ENCODE measurements around the gene PHACTR3. TPM values are rescaled to one million over a fixed set of nuclear protein-coding genes. Genes with fewer than 3 reads are reported as not detected.

PHACTR3 gene
- total RNA-seq, 2 experiments from 2014 or later: not detected

DNA sequence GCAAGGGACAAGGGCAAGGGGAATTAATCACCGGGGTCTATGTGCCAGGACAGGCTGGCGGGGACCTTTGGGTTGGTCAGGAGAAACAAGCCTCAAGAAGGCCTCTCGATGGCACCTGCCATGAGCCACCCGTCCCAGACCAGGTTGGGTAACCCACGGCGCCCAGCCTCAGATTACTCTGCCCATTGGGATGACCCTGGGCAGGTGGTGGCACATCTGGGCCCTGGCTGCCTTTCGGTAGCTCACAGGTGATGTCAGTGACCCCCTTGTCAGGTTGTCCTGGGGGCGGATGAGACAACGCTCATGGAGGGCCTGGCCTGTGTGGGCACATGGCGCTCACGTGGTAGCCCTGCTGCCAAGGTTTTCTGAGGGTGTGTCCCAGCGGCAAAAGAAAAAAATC, 176.9 kb downstream of the PHACTR3 start:
- no peak overlapping the region for H3K4me3 Mint-ChIP-seq
- H3K9me3 Mint-ChIP-seq: no peaks in the 10 kb centered on the region
- DNase-seq: no peak
- H3K4me1 Mint-ChIP-seq: no peaks in the 10 kb centered on the region
- no peaks in the 10 kb centered on the region for H3K36me3 Mint-ChIP-seq (ENCODE audit: low read depth)
- no peak overlapping the region for H3K27ac Mint-ChIP-seq
- H3K27me3 Mint-ChIP-seq: no peaks in the 10 kb centered on the region
- ChIA-PET CTCF (no interaction called here), POLR2A (no interaction called here)

DNA sequence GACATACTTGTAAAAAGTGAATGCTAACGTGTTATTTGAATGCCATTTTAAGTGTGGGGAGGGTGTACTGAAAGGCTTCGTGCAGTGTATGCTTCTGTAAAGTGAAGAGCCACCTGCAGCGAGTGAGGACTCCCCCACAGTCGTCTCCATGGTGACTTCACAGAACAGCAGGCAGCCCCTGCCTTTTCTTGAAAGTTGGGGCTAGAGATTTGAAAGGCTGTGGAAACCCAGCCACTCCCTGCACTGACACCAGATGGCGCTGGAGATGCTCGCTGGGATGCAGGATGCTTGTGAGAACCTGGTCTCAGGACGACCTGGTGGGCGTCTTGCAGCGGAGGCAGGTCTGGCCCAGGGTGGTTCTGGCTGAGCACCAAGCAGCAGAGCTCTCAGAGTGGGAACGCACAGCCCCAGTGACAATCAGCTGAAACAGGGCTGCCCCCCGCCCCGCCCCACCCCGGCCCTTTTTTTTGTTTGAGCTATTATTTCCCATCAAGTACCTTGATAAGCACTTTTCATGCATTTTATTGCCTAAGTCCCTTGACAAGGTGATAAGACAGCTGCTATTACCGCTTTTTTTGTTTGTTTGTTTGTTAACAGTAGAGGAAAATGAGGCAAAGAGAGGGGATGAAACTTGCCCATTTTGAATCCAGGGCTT, 178.8 kb downstream of the PHACTR3 start:
- H3K36me3 Mint-ChIP-seq (ENCODE audit: low read depth): no peaks in the 10 kb centered on the region
- no peak overlapping the region for H3K27ac Mint-ChIP-seq
- POLR2A ChIA-PET: no interaction called here
- H3K4me3 Mint-ChIP-seq: no peak overlapping the region
- CTCF ChIA-PET: interaction anchor here (0.8 kb wide), 1 partner anchor 48 kb away, joined by 3 read pairs; no protein-coding TSS in a partner anchor
- H3K9me3 Mint-ChIP-seq: no peaks in the 10 kb centered on the region
- no peaks in the 10 kb centered on the region for H3K27me3 Mint-ChIP-seq
- peak; percentile 53 for DNase-seq
- no peaks in the 10 kb centered on the region for H3K4me1 Mint-ChIP-seq

DNA sequence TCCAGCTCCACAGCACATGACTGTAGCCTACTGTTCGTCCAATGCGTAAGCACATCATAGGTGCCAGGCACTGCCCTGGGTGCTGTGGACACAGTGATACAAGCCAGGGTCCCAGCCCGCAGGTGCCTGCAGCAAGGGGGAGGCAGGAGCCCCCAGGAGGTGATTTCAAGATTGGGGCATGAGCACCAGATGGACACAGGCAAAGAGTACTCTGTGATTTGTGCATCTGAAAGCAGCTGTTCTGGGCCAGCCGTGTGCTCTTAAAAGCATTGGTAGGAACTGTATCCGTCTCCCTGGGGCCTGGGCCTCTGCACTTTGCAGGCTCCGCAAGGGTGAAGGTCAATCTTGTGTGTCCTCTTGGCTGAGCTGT, 179.3 kb downstream of the PHACTR3 start:
- POLR2A ChIA-PET: no interaction called here
- Mint-ChIP-seq H3K36me3 (ENCODE audit: low read depth) (no peaks in the 10 kb centered on the region), H3K4me3 (no peak overlapping the region), H3K27ac (no peak overlapping the region), H3K4me1 (no peaks in the 10 kb centered on the region), H3K27me3 (no peaks in the 10 kb centered on the region), H3K9me3 (no peaks in the 10 kb centered on the region)
- no peak for DNase-seq
- CTCF ChIA-PET: interaction anchor here (0.8 kb wide), 1 partner anchor 48 kb away, joined by 3 read pairs; no protein-coding TSS in a partner anchor

DNA sequence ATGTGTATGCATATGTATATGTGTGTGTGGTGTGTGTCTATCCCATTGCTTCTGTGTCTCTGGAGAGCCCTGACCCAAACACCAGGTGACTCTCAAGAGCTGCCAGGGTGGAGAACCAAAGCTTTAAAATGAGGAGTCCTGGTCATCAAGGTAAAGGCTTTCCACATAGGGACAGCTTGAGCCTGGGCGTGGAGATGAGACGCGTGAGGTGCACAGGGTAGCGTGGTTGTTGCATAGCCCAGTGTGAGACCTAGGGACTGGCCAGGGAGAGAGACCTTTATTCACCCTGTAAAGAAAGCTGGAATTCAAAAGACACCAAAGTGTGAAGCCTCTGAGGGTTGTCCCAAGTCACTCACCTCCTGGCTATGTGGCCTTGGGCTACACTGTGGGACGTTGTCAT, 180.0 kb downstream of the PHACTR3 start:
- Mint-ChIP-seq H3K36me3 (ENCODE audit: low read depth) (no peaks in the 10 kb centered on the region), H3K27ac (no peak overlapping the region), H3K4me3 (no peak overlapping the region), H3K4me1 (no peaks in the 10 kb centered on the region), H3K9me3 (no peaks in the 10 kb centered on the region), H3K27me3 (no peaks in the 10 kb centered on the region)
- no peak for DNase-seq
- ChIA-PET POLR2A (no interaction called here), CTCF (no interaction called here)

DNA sequence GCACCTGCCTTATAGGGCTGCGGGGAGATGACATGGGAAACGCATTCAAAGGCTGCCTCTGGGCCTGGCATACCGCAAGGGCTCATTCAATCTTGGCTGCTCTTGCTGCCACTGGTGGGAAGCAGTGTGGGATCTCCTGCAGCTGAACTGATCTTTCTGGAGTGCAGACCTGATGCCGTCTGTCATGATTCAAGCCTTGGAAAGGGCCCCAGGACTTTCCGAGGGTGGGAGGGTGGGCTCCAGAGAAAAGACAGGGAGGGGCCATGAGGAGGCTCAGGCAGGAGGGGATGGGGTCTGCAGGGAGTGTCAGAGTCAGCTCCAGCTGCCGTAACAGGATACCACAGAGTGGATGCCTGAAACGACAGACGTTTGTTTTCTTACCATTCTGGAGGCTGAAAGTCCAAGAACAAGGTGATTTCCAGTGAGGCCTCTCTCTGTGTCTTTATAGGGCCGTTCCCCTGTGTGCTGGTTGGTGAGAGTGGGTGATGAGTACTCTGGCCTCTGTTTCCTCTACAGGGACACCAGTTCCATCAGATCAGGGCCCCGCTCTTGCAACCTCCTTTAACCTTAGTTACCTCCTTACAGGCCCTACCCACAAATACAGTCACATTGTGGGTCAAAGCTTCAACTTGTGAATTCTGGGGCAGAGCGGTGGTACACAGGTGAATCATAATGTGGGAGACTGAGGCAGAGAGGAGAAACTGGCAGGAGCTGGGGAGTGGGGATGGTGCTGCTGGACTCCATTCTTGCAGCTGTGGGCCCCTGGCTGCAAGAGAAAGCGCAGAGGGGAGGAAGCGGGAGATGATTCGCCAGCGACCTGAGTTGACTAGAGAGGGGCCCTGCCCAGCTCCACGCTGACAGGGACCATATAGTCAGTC, 180.7 kb downstream of the PHACTR3 start:
- Mint-ChIP-seq H3K36me3 (ENCODE audit: low read depth) (no peaks in the 10 kb centered on the region), H3K4me1 (no peaks in the 10 kb centered on the region), H3K27me3 (no peaks in the 10 kb centered on the region), H3K4me3 (no peak overlapping the region), H3K9me3 (no peaks in the 10 kb centered on the region), H3K27ac (no peak overlapping the region)
- CTCF ChIA-PET: interaction anchor here (0.8 kb wide), 1 partner anchor 8 kb away, joined by 3 read pairs; no protein-coding TSS in a partner anchor
- POLR2A ChIA-PET: no interaction called here
- DNase-seq: no peak

DNA sequence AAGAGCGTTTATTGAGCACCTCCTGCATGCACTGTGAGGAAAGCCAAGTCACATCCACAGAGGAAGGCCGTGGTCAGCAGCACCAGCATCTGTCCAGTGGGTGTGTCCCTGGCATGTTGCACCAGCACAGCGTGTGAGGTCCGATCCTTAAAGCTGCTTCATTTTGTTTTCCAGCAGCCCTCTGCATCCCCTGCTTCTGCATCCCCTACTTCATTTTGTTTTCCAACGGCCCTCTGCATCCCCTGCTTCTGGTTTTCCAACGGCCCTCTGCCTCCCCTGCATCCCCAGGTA, 181.3 kb downstream of the PHACTR3 start:
- Mint-ChIP-seq H3K4me1 (no peaks in the 10 kb centered on the region), H3K36me3 (ENCODE audit: low read depth) (no peaks in the 10 kb centered on the region), H3K27me3 (no peaks in the 10 kb centered on the region), H3K4me3 (no peak overlapping the region), H3K9me3 (no peaks in the 10 kb centered on the region), H3K27ac (no peak overlapping the region)
- ChIA-PET POLR2A (no interaction called here), CTCF (interaction anchor here (0.8 kb wide), 1 partner anchor 9 kb away, joined by 3 read pairs; no protein-coding TSS in a partner anchor)
- DNase-seq: no peak

DNA sequence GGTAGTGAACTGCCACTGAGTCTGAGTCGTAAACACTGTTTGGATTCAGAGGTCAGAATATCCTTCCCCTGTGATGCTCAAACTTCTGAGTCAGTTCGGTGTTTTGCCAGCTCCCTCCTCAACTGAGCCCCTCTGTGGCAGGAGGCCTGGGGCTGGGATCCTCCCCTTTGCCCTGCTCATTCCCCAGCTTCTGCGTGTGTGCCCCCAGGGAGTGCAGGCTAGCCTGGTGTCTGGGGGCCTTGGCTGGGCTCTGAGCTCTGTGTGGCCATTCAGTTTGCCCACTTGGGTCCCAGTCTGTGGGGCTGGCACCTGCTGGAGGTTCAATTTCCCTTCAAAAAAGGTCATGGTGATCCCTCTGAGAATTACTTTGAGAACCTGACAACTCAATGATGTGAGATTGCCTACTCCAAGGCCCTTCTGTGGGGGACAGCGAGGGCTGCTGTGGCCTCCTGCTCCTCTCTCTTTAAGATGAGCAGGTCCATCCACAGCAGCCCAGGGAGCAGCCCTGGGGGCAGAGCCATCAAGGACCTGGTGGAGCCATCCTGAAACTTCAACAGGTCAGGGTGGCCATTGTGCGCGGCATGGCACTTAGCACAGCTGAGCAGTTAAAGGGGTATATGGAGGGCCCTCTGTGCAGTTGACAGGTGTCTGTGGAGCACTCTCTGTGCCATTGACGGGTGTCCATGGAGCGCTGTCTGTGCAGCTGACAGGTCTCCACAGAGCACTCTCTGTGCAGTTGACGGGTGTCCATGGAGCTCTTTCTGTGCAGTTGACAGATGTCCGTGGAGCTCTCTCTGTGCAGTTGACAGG, 181.9 kb downstream of the PHACTR3 start:
- no peaks in the 10 kb centered on the region for H3K4me1 Mint-ChIP-seq
- H3K9me3 Mint-ChIP-seq: no peaks in the 10 kb centered on the region
- no peaks in the 10 kb centered on the region for H3K27me3 Mint-ChIP-seq
- H3K27ac Mint-ChIP-seq: no peak overlapping the region
- POLR2A ChIA-PET: no interaction called here
- H3K36me3 Mint-ChIP-seq (ENCODE audit: low read depth): no peaks in the 10 kb centered on the region
- DNase-seq: no peak
- CTCF ChIA-PET: interaction anchor here (0.8 kb wide), 1 partner anchor 9 kb away, joined by 3 read pairs; no protein-coding TSS in a partner anchor
- no peak overlapping the region for H3K4me3 Mint-ChIP-seq

DNA sequence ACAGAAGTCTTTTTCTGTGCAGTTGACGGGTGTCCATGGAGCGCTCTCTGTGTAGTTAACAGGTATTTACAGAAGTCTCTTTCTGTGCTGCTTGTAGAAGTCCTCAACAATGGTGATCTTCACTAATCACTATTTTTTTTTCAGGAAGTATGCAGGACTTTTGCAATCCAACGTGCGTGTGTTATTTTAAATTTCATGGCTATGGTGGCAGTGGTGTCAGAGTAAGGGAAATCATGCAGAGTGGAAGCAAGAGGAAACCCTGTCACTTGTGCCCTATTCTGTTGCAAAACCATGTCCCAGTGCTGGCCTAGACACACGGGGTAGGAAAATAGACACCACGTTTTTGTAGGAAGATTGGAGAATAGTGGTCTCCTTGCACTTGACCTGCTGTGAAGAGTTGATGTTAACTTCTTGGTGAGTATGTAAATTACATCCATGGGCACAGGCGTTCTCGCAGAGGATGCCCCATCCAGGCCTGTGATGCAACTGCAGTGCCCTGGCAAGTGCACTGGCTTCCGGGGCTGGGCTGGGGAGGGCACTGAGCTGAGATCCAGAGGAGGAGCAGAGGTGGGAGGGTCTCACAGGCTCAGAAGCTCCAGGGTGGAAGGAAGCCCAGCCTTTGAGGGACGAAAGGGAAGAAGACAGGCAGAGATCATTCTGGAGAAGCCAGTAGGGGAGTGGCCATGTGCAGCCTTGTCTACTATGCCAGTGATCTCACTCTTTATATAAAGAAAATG, 182.6 kb downstream of the PHACTR3 start:
- H3K9me3 Mint-ChIP-seq: no peaks in the 10 kb centered on the region
- DNase-seq: no peak
- no peaks in the 10 kb centered on the region for H3K27me3 Mint-ChIP-seq
- H3K4me1 Mint-ChIP-seq: no peaks in the 10 kb centered on the region
- H3K27ac Mint-ChIP-seq: no peak overlapping the region
- POLR2A ChIA-PET: no interaction called here
- no peak overlapping the region for H3K4me3 Mint-ChIP-seq
- CTCF ChIA-PET: no interaction called here
- no peaks in the 10 kb centered on the region for H3K36me3 Mint-ChIP-seq (ENCODE audit: low read depth)

DNA sequence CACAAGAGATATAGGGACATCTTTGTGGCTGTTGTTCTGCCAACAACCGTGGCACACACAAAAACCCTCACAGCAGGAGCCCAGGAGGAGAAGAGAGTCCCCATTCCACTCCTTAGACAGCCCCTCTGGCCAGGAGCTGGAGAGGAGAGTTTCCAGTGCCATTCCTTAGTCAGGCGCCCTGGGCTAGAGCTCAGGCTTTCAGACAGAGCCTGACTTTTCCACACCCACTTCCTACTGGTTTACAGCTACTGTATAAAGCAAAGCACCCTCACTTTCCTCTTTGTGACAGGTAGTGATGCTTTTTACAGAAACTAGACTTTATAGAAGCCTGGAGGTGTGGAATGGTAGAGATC, 183.2 kb downstream of the PHACTR3 start:
- no peaks in the 10 kb centered on the region for H3K9me3 Mint-ChIP-seq
- H3K4me1 Mint-ChIP-seq: no peaks in the 10 kb centered on the region
- DNase-seq: no peak
- H3K27ac Mint-ChIP-seq: no peak overlapping the region
- H3K36me3 Mint-ChIP-seq (ENCODE audit: low read depth): no peaks in the 10 kb centered on the region
- no peak overlapping the region for H3K4me3 Mint-ChIP-seq
- H3K27me3 Mint-ChIP-seq: no peaks in the 10 kb centered on the region
- CTCF ChIA-PET: no interaction called here
- POLR2A ChIA-PET: no interaction called here

DNA sequence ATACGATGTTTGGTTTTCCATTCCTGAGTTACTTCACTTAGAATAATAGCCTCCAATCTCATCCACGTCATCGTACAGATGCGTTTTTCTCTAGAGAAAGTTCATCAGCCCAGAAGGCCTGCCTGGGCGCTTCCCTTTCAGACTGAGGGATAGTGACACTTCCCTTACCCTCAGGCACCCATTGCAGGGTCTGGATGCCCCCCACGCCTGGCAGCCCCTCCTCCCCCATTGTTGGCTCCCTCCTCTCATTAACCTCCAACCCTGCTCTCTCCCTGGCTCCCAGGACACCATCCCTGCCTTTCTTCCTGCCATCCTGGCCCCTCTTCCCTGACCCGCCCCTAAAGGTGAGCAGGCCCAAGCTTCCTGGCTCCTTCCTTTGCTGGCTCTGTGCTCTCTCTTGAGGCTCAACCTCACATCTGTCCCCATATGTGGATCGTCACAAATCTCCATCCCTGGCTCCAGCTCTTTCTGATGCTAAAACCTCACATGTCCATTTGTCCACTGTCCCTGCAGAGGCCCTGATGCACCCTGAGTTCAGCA, 183.9 kb downstream of the PHACTR3 start:
- Mint-ChIP-seq H3K27me3 (no peaks in the 10 kb centered on the region), H3K9me3 (no peaks in the 10 kb centered on the region), H3K4me3 (no peak overlapping the region), H3K4me1 (no peaks in the 10 kb centered on the region), H3K36me3 (ENCODE audit: low read depth) (no peaks in the 10 kb centered on the region), H3K27ac (no peak overlapping the region)
- ChIA-PET POLR2A (no interaction called here), CTCF (no interaction called here)
- DNase-seq: no peak

DNA sequence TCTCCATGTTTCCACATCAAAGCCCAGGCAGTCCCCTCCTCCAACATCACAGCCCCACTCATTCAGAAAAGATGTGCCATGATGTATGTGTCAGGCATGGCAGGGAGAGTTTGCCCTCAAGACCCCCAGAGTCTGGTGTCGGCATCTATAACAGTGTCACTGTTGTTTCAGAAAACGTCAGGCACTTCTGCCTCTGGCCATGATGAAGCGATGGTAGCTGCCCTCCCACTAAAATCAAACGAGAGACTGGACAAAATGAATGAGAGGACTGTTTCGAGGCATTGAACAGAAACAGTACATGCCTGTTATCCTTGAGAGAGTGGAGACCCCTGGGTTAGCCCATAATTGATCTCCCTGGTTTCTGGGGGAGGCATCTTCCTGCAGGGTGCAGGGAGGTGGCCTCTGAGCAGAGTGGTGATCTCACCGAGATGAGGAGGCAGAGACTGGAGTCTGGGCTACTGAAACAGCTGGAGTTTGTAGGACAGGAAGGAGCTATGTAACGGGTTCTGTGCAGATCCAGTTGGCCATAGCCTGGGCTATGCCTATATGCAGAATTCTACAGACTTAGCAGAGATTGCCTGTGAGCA, 184.6 kb downstream of the PHACTR3 start:
- no peak for DNase-seq
- no peaks in the 10 kb centered on the region for H3K36me3 Mint-ChIP-seq (ENCODE audit: low read depth)
- H3K4me3 Mint-ChIP-seq: no peak overlapping the region
- no peaks in the 10 kb centered on the region for H3K27me3 Mint-ChIP-seq
- no peaks in the 10 kb centered on the region for H3K4me1 Mint-ChIP-seq
- CTCF ChIA-PET: interaction anchor here (0.6 kb wide), 1 partner anchor 415 kb away, joined by 3 read pairs; no protein-coding TSS in a partner anchor
- H3K27ac Mint-ChIP-seq: no peak overlapping the region
- POLR2A ChIA-PET: no interaction called here
- H3K9me3 Mint-ChIP-seq: no peaks in the 10 kb centered on the region

DNA sequence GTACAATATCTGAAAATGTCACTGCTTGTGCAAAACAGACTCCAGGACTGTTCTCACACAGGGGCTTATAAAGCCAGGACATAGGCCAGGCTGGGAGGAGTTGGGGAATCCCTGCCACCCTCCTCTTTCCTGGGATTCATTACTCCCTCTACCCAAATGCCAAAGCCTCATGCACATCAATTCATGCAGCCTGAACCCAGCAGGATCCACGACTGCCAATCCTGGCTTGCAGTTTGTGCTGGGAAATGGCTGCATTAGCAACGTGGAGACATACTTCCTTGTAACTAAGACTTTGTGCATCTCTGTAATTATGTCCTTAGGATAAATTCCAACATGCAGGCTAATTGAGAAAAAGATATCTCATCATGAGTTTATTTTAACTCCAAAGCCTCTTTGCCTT, 185.3 kb downstream of the PHACTR3 start:
- POLR2A ChIA-PET: no interaction called here
- peaks cover 5% of the 10 kb centered on the region for H3K27me3 Mint-ChIP-seq
- no peak overlapping the region for H3K4me3 Mint-ChIP-seq
- no peak for DNase-seq
- no peaks in the 10 kb centered on the region for H3K36me3 Mint-ChIP-seq (ENCODE audit: low read depth)
- CTCF ChIA-PET: interaction anchor here (0.6 kb wide), 1 partner anchor 414 kb away, joined by 3 read pairs; no protein-coding TSS in a partner anchor
- H3K4me1 Mint-ChIP-seq: no peaks in the 10 kb centered on the region
- no peak overlapping the region for H3K27ac Mint-ChIP-seq
- no peaks in the 10 kb centered on the region for H3K9me3 Mint-ChIP-seq

Measured in activated CD4-positive, alpha-beta T cell treated with anti-CD3 and anti-CD28 coated beads, Interleukin-2, amount 10 ng/mL, durations not matched to agents 7 days and 5 days (primary cell).